Liver (tissue), 3 donors: ENCODE measurements around the gene YLPM1.

Experiments used
- FOXA1 ChIP-seq: IDR thresholded peaks from 2 replicates; pipeline ENCODE4 v1.6.1; 2016; ENCODE audit warnings: antibody characterized with exemption
- GABPA ChIP-seq, 2 donors: IDR thresholded peaks in 1 of 2; conservative IDR thresholded peaks in 1 of 2; 2 replicates each; pipeline ENCODE4 v1.6.1; 2016; ENCODE audit warnings: antibody characterized with exemption in 2 of 2, mild to moderate bottlenecking in 1 of 2, moderate library complexity in 1 of 2
- JUND ChIP-seq, 2 donors: IDR thresholded peaks; 2 replicates each; pipeline ENCODE4 v1.6.1; 2016; ENCODE audit warnings: antibody characterized with exemption in 2 of 2
- RXRA ChIP-seq, 2 donors: IDR thresholded peaks; 2 replicates each; pipeline ENCODE4 v1.6.1; 2017 to 2018; ENCODE audit warnings: antibody characterized with exemption in 2 of 2, mild to moderate bottlenecking in 1 of 2
- TAF1 ChIP-seq: conservative IDR thresholded peaks from 2 replicates; pipeline ENCODE4 v1.6.1; 2016; ENCODE audit warnings: antibody characterized with exemption, mild to moderate bottlenecking
- YY1 ChIP-seq: IDR thresholded peaks from 2 replicates; pipeline ENCODE4 v1.6.1; 2016; ENCODE audit warnings: antibody characterized with exemption, mild to moderate bottlenecking
- TF ChIP-seq, protein P1 (sequence below): fragments of 150-350 bp; IDR thresholded peaks from 2 replicates; pipeline ENCODE4 v1.5.1; 2017; ENCODE audit warnings: improper control_type of control experiment, low read depth, low read length; ENCODE audit not compliant: missing input control
- TF ChIP-seq, protein P2 (sequence below): IDR thresholded peaks from 2 replicates; pipeline ENCODE4 v1.6.1; 2016; ENCODE audit warnings: antibody characterized with exemption, mild to moderate bottlenecking
- TF ChIP-seq, protein P3 (sequence below): IDR thresholded peaks from 2 replicates; pipeline ENCODE4 v1.6.1; 2016; ENCODE audit warnings: antibody characterized with exemption
- donor health status: healthy.
- donor health status: healthy.

DNA sequence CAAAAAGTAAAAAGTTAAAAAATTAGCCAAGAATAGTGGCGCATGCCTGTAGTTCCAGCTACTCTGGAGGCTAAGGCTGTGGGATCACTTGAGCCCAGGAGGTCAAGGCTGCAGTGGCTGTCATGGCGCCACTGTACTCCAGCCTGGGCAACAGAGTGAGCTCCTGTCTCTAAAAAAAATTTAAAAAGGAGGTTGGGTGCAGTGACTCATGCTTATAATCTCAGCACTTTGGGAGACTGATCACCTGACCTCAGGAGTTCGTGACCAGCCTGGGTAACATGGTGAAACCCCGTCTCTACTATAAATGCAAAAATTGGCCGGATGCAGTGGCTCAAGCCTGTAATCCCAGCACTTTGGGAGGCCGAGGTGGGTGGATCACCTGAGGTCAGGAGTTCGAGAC, 8.2 kb upstream of the YLPM1 start:
- TF ChIP-seq, protein P1, sequence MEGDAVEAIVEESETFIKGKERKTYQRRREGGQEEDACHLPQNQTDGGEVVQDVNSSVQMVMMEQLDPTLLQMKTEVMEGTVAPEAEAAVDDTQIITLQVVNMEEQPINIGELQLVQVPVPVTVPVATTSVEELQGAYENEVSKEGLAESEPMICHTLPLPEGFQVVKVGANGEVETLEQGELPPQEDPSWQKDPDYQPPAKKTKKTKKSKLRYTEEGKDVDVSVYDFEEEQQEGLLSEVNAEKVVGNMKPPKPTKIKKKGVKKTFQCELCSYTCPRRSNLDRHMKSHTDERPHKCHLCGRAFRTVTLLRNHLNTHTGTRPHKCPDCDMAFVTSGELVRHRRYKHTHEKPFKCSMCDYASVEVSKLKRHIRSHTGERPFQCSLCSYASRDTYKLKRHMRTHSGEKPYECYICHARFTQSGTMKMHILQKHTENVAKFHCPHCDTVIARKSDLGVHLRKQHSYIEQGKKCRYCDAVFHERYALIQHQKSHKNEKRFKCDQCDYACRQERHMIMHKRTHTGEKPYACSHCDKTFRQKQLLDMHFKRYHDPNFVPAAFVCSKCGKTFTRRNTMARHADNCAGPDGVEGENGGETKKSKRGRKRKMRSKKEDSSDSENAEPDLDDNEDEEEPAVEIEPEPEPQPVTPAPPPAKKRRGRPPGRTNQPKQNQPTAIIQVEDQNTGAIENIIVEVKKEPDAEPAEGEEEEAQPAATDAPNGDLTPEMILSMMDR, result no peak
- TF ChIP-seq RXRA (IDR thresholded peaks at IDR 0.05), result no peak
- TF ChIP-seq, protein P2, sequence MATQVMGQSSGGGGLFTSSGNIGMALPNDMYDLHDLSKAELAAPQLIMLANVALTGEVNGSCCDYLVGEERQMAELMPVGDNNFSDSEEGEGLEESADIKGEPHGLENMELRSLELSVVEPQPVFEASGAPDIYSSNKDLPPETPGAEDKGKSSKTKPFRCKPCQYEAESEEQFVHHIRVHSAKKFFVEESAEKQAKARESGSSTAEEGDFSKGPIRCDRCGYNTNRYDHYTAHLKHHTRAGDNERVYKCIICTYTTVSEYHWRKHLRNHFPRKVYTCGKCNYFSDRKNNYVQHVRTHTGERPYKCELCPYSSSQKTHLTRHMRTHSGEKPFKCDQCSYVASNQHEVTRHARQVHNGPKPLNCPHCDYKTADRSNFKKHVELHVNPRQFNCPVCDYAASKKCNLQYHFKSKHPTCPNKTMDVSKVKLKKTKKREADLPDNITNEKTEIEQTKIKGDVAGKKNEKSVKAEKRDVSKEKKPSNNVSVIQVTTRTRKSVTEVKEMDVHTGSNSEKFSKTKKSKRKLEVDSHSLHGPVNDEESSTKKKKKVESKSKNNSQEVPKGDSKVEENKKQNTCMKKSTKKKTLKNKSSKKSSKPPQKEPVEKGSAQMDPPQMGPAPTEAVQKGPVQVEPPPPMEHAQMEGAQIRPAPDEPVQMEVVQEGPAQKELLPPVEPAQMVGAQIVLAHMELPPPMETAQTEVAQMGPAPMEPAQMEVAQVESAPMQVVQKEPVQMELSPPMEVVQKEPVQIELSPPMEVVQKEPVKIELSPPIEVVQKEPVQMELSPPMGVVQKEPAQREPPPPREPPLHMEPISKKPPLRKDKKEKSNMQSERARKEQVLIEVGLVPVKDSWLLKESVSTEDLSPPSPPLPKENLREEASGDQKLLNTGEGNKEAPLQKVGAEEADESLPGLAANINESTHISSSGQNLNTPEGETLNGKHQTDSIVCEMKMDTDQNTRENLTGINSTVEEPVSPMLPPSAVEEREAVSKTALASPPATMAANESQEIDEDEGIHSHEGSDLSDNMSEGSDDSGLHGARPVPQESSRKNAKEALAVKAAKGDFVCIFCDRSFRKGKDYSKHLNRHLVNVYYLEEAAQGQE, result no peak
- TF ChIP-seq FOXA1, result no peak
- no peak for TF ChIP-seq TAF1
- no peak for TF ChIP-seq JUND (IDR thresholded peaks at IDR 0.05)
- TF ChIP-seq, protein P3, sequence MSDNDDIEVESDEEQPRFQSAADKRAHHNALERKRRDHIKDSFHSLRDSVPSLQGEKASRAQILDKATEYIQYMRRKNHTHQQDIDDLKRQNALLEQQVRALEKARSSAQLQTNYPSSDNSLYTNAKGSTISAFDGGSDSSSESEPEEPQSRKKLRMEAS, result no peak
- no peak for TF ChIP-seq GABPA (IDR thresholded peaks at IDR 0.05 in 1 of 2, conservative IDR thresholded peaks at IDR 0.05 in 1 of 2)
- TF ChIP-seq YY1, result no peak
